GM18511 (cell line): Measurements from ENCODE around the gene FXR2.

Source experiments
- ATAC-seq: cut with Tn5 transposase; IDR thresholded peaks from one replicate; pipeline ENCODE4 v1.9.1; 2021; ENCODE audit warnings: mild to moderate bottlenecking, moderate library complexity; ENCODE audit not compliant: unreplicated experiment

FXR2 gene

GRCh38 chr17:7573324-7574080, 41.2 kb downstream of the FXR2 start:
- ATAC-seq, result peak; percentile 34

GRCh38 chr17:7572588-7573323, 41.9 kb downstream of the FXR2 start:
- peak; percentile 90 for ATAC-seq

GRCh38 chr17:7572338-7572587, 42.4 kb downstream of the FXR2 start:
- no peak for ATAC-seq

GRCh38 chr17:7570351-7570750, 44.3 kb downstream of the FXR2 start:
- ATAC-seq, result no peak

GRCh38 chr17:7569571-7569970, 45.1 kb downstream of the FXR2 start:
- no peak for ATAC-seq

- ATAC-seq, result no peak
Observed at GRCh38 chr17:7563115-7563869, 51.4 kb downstream of the FXR2 start.

GRCh38 chr17:7562208-7562605, 52.5 kb downstream of the FXR2 start:
- ATAC-seq, result no peak

GRCh38 chr17:7561589-7562207, 53.0 kb downstream of the FXR2 start, which contains the start of gene SENP3:
SENP3 (plus strand) TSS chr17:7561919; CDS start chr17:7563077, 1,158 bp downstream.
- ATAC-seq, result peak; percentile 65

- ATAC-seq, result peak; percentile 61
Observed at GRCh38 chr17:7561028-7561575, 53.6 kb downstream of the FXR2 start.

GRCh38 chr17:7560172-7561027, 54.3 kb downstream of the FXR2 start:
- no peak for ATAC-seq

GRCh38 chr17:7559320-7560171, 55.2 kb downstream of the FXR2 start:
- no peak for ATAC-seq

- ATAC-seq, result no peak
Observed at GRCh38 chr17:7558544-7559319, 56.0 kb downstream of the FXR2 start, which contains the start of gene TNFSF13. TNFSF13 (plus strand) TSS chr17:7558750; CDS start chr17:7559040, 290 bp downstream.

GRCh38 chr17:7557775-7558543, 56.7 kb downstream of the FXR2 start:
- no peak for ATAC-seq

GRCh38 chr17:7557147-7557764, 57.4 kb downstream of the FXR2 start:
- ATAC-seq, result no peak

- ATAC-seq, result no peak
Observed at GRCh38 chr17:7556627-7557026, 58.1 kb downstream of the FXR2 start.

GRCh38 chr17:7555320-7555948, 59.3 kb downstream of the FXR2 start:
- no peak for ATAC-seq

GRCh38 chr17:7553356-7553755, 61.3 kb downstream of the FXR2 start:
- no peak for ATAC-seq
